Measurements from ENCODE around the gene UNC13B.

The UNC13B gene

GRCh38 chr9:35277628-35278359, 116.0 kb downstream of the UNC13B start:
- no peak for DNase-seq (ENCODE audit: low spot score)

- no peak for DNase-seq (ENCODE audit: low spot score)
Observed at GRCh38 chr9:35279946-35280345, 118.1 kb downstream of the UNC13B start.

GRCh38 chr9:35280399-35280798, 118.6 kb downstream of the UNC13B start:
- no peak for DNase-seq (ENCODE audit: low spot score)

- DNase-seq (ENCODE audit: low spot score): no peak
Observed at GRCh38 chr9:35285731-35286130, 123.9 kb downstream of the UNC13B start.

GRCh38 chr9:35286381-35286780, 124.6 kb downstream of the UNC13B start:
- no peak for DNase-seq (ENCODE audit: low spot score)

- DNase-seq (ENCODE audit: low spot score): no peak
Observed at GRCh38 chr9:35287987-35288632, 126.3 kb downstream of the UNC13B start.

GRCh38 chr9:35288778-35289177, 127.0 kb downstream of the UNC13B start:
- no peak for DNase-seq (ENCODE audit: low spot score)

- no peak for DNase-seq (ENCODE audit: low spot score)
Observed at GRCh38 chr9:35293376-35293964, 131.7 kb downstream of the UNC13B start.

GRCh38 chr9:35294066-35294465, 132.3 kb downstream of the UNC13B start:
- DNase-seq (ENCODE audit: low spot score): no peak

GRCh38 chr9:35294556-35294955, 132.7 kb downstream of the UNC13B start:
- DNase-seq (ENCODE audit: low spot score): no peak

GRCh38 chr9:35295369-35296036, 133.7 kb downstream of the UNC13B start:
- no peak for DNase-seq (ENCODE audit: low spot score)

- no peak for DNase-seq (ENCODE audit: low spot score)
Observed at GRCh38 chr9:35303567-35303966, 141.8 kb downstream of the UNC13B start.

- DNase-seq (ENCODE audit: low spot score): no peak
Observed at GRCh38 chr9:35306283-35306682, 144.5 kb downstream of the UNC13B start.

GRCh38 chr9:35308316-35308715, 146.5 kb downstream of the UNC13B start:
- DNase-seq (ENCODE audit: low spot score): no peak

GRCh38 chr9:35311891-35312639, 150.3 kb downstream of the UNC13B start:
- DNase-seq (ENCODE audit: low spot score): no peak

GRCh38 chr9:35313460-35313859, 151.7 kb downstream of the UNC13B start:
- DNase-seq (ENCODE audit: low spot score): no peak

GRCh38 chr9:35313916-35314315, 152.1 kb downstream of the UNC13B start:
- peak; percentile 8 for DNase-seq (ENCODE audit: low spot score)

GRCh38 chr9:35318741-35319140, 156.9 kb downstream of the UNC13B start:
- DNase-seq (ENCODE audit: low spot score): no peak

- no peak for DNase-seq (ENCODE audit: low spot score)
Observed at GRCh38 chr9:35322075-35322885, 160.5 kb downstream of the UNC13B start.

GRCh38 chr9:35324966-35325365, 163.2 kb downstream of the UNC13B start:
- no peak for DNase-seq (ENCODE audit: low spot score)

GRCh38 chr9:35333551-35333950, 171.7 kb downstream of the UNC13B start:
- peak; percentile 35 for DNase-seq (ENCODE audit: low spot score)
